H1 (cell line): Measurements from ENCODE around the gene CCDC38. TPM values are rescaled to one million over a fixed set of nuclear protein-coding genes. Genes with fewer than 3 reads are reported as not detected.

Experiments used
- CTCF ChIA-PET: fragments of 300-600 bp; sonication (Branson Sonifier 250); formaldehyde crosslinking; loops from one replicate; lab custom pipeline; 2021; ENCODE audit not compliant: partially characterized antibody; lab: Charles Lee
- POLR2A ChIA-PET: fragments of 300-600 bp; sonication (Branson Sonifier 250); formaldehyde crosslinking; loops from one replicate; lab custom pipeline; 2021; ENCODE audit warnings: inconsistent platforms; ENCODE audit not compliant: partially characterized antibody; lab: Charles Lee
- DNase-seq, 2 experiments: peaks; one replicate each; pipeline versions ENCODE4 v3.0.0 to v3.0.0-alpha.2; 2010 to 2022; ENCODE audit warnings: low spot score in 2 of 2, low read depth in 1 of 2, mixed read lengths in 1 of 2
- FAIRE-seq: peaks from 2 replicates; lab custom pipeline; 2011; peaks lifted over from hg19 to GRCh38; lab: Jason Lieb, UNC
- H2AFZ ChIP-seq: 2 replicates; pipeline ENCODE4 v1.8.1; 2012; ENCODE audit warnings: low read length, inconsistent platforms
- H2AK5ac ChIP-seq: 2 replicates; pipeline ENCODE4 v1.6.1; 2013; ENCODE audit warnings: low read depth, low read length
- H2BK120ac ChIP-seq: replicated peaks from 2 replicates; pipeline ENCODE3; 2013; ENCODE audit warnings: low read depth, low read length, inconsistent platforms
- H2BK12ac ChIP-seq: 2 replicates; pipeline ENCODE4 v1.6.1; 2013; ENCODE audit warnings: low read depth, low read length
- H2BK15ac ChIP-seq: 2 replicates; pipeline ENCODE4 v1.6.1; 2013; ENCODE audit warnings: low read length
- H2BK20ac ChIP-seq: 2 replicates; pipeline ENCODE4 v1.6.1; 2013; ENCODE audit warnings: low read length
- H2BK5ac ChIP-seq: 2 replicates; pipeline ENCODE4 v1.6.1; 2013; ENCODE audit warnings: low read depth, low read length
- H3K14ac ChIP-seq: 2 replicates; pipeline ENCODE4 v1.6.1; 2013; ENCODE audit warnings: inconsistent platforms; ENCODE audit not compliant: insufficient read length
- H3K18ac ChIP-seq: 2 replicates; pipeline ENCODE4 v1.6.1; 2013; ENCODE audit warnings: low read length; ENCODE audit errors: extremely low read depth
- H3K23ac ChIP-seq: 2 replicates; pipeline ENCODE4 v1.6.1; 2013; ENCODE audit warnings: inconsistent platforms; ENCODE audit not compliant: insufficient read length
- H3K23me2 ChIP-seq: 2 replicates; pipeline ENCODE4 v1.6.1; 2013; ENCODE audit warnings: low read depth, low read length
- H3K27ac ChIP-seq: 2 replicates; pipeline ENCODE4 v1.6.1; 2011; ENCODE audit warnings: low read depth, low read length, inconsistent platforms
- H3K27me3 ChIP-seq, 4 experiments: replicated peaks in 1 of 4; 1 replicate in 1 of 4; 2 replicates in 3 of 4; pipeline versions ENCODE4 v1.6.1 to v1.8.1; 2011 to 2013; ENCODE audit warnings: low read length in 3 of 4, mild to moderate bottlenecking in 3 of 4, inconsistent platforms in 2 of 4, mixed read lengths in 2 of 4, moderate library complexity in 1 of 4; ENCODE audit not compliant: control insufficient read depth in 3 of 4, insufficient read depth in 3 of 4; ENCODE audit errors: extremely low read depth in 1 of 4
- H3K36me3 ChIP-seq, 4 experiments: 2 replicates each; pipeline versions ENCODE4 v1.6.1 to v1.8.1; 2011 to 2013; ENCODE audit warnings: mild to moderate bottlenecking in 4 of 4, low read length in 3 of 4, moderate library complexity in 2 of 4, control low read depth in 1 of 4, inconsistent platforms in 1 of 4; ENCODE audit not compliant: insufficient read depth in 4 of 4, control insufficient read depth in 2 of 4
- H3K4ac ChIP-seq: replicated peaks from 2 replicates; pipeline ENCODE3; 2013; ENCODE audit warnings: low read length, low read depth, mixed read lengths, inconsistent platforms; ENCODE audit not compliant: insufficient read length
- H3K4me1 ChIP-seq, 4 experiments: replicated peaks in 1 of 4; 1 replicate in 1 of 4; 2 replicates in 3 of 4; pipeline versions ENCODE4 v1.6.1 to v1.8.1; 2011 to 2013; ENCODE audit warnings: low read length in 3 of 4, inconsistent platforms in 2 of 4, mixed read lengths in 1 of 4; ENCODE audit not compliant: insufficient read depth in 4 of 4, control insufficient read depth in 3 of 4
- H3K4me2 ChIP-seq, 2 experiments: 2 replicates each; pipeline versions ENCODE4 v1.6.1 to v1.8.1; 2011 to 2013; ENCODE audit warnings: low read depth in 2 of 2, low read length in 2 of 2, control low read depth in 1 of 2, inconsistent platforms in 1 of 2, mild to moderate bottlenecking in 1 of 2; ENCODE audit not compliant: insufficient read depth in 1 of 2
- H3K4me3 ChIP-seq, 4 experiments: fragments of 200-600, 300-600 bp in 1 of 4; sonication (generic), shearing (Covaris generic), sonication (Bioruptor Twin) in 1 of 4; 2 replicates each; pipeline versions ENCODE4 v1.5.1 to v1.8.1; 2011 to 2016; ENCODE audit warnings: low read length in 4 of 4, low read depth in 3 of 4, control low read depth in 2 of 4, inconsistent platforms in 2 of 4, mild to moderate bottlenecking in 2 of 4, mixed read lengths in 1 of 4, moderate library complexity in 1 of 4; ENCODE audit not compliant: insufficient read depth in 2 of 4; ENCODE audit errors: extremely low read depth in 1 of 4
- H3K56ac ChIP-seq: replicated peaks from 2 replicates; pipeline ENCODE3; 2013; ENCODE audit warnings: low read depth, mild to moderate bottlenecking, mixed read lengths, low read length, inconsistent platforms; ENCODE audit not compliant: insufficient read length
- H3K79me1 ChIP-seq: 2 replicates; pipeline ENCODE4 v1.6.1; 2013; ENCODE audit warnings: low read depth, low read length, control low read depth
- H3K79me2 ChIP-seq, 2 experiments: 2 replicates each; pipeline versions ENCODE4 v1.6.1 to v1.8.1; 2012 to 2013; ENCODE audit warnings: low read length in 2 of 2, mild to moderate bottlenecking in 2 of 2, inconsistent platforms in 1 of 2; ENCODE audit not compliant: insufficient read depth in 2 of 2, control insufficient read depth in 1 of 2
- H3K9ac ChIP-seq, 4 experiments: replicated peaks in 1 of 4; 1 replicate in 1 of 4; 2 replicates in 3 of 4; pipeline versions ENCODE4 v1.6.1 to v1.8.1; 2011 to 2013; ENCODE audit warnings: low read depth in 3 of 4, low read length in 3 of 4, control low read depth in 2 of 4, mild to moderate bottlenecking in 2 of 4, moderate library complexity in 2 of 4, inconsistent platforms in 1 of 4; ENCODE audit errors: extremely low read depth in 1 of 4
- H3K9me3 ChIP-seq, 2 experiments: 2 replicates each; pipeline versions ENCODE4 v1.6.1 to v1.8.1; 2012 to 2013; ENCODE audit warnings: mild to moderate bottlenecking in 2 of 2, moderate library complexity in 2 of 2, control low read depth in 1 of 2, inconsistent platforms in 1 of 2, low read depth in 1 of 2, low read length in 1 of 2, mixed read lengths in 1 of 2; ENCODE audit not compliant: insufficient read depth in 2 of 2
- H4K20me1 ChIP-seq, 2 experiments: replicated peaks in 1 of 2; 2 replicates each; pipeline versions ENCODE3 to v1.8.1; 2011 to 2013; ENCODE audit warnings: inconsistent platforms in 2 of 2, low read length in 2 of 2, mild to moderate bottlenecking in 1 of 2; ENCODE audit not compliant: insufficient read depth in 2 of 2, control insufficient read depth in 1 of 2
- H4K5ac ChIP-seq: 2 replicates; pipeline ENCODE4 v1.6.1; 2013; ENCODE audit warnings: low read length, low read depth, mixed read lengths, inconsistent platforms; ENCODE audit not compliant: insufficient read length
- H4K8ac ChIP-seq: 2 replicates; pipeline ENCODE4 v1.8.0; 2013; ENCODE audit warnings: mild to moderate bottlenecking, moderate library complexity, low read length, inconsistent platforms; ENCODE audit not compliant: insufficient read depth; ENCODE audit errors: extremely low read depth
- H4K91ac ChIP-seq: replicated peaks from 2 replicates; pipeline ENCODE3; 2013; ENCODE audit warnings: low read length, mixed read lengths, inconsistent platforms; ENCODE audit not compliant: insufficient read length
- BCL11A ChIP-seq, 2 experiments: IDR thresholded peaks; one replicate each; pipeline ENCODE4 v1.6.1; 2011; ENCODE audit warnings: low read depth in 2 of 2, low read length in 2 of 2, mild to moderate bottlenecking in 2 of 2
- CBX8 ChIP-seq: fragments of 300-800, 300-1000 bp; sonication (generic); IDR thresholded peaks from 2 replicates; pipeline ENCODE4 v1.7.1; 2016; ENCODE audit warnings: low read depth, low read length, borderline replicate concordance
- CHD2 ChIP-seq: IDR thresholded peaks from 2 replicates; pipeline ENCODE4 v1.6.1; 2012; ENCODE audit warnings: low read length, improper control_type of control experiment
- GTF2F1 ChIP-seq: IDR thresholded peaks from 2 replicates; pipeline ENCODE4 v1.6.1; 2012; ENCODE audit warnings: low read depth, low read length, improper control_type of control experiment, borderline replicate concordance
- POU5F1 ChIP-seq: IDR thresholded peaks from 2 replicates; pipeline ENCODE4 v1.6.1; 2011; ENCODE audit warnings: low read depth, mild to moderate bottlenecking, low read length, moderate library complexity
- RAD21 ChIP-seq, 2 experiments: IDR thresholded peaks in 1 of 2; conservative IDR thresholded peaks in 1 of 2; 2 replicates each; pipeline ENCODE4 v1.6.1; 2011; ENCODE audit warnings: low read depth in 2 of 2, low read length in 2 of 2, improper control_type of control experiment in 1 of 2, inconsistent platforms in 1 of 2, mild to moderate bottlenecking in 1 of 2, moderate library complexity in 1 of 2
- SIN3A ChIP-seq, 2 experiments: IDR thresholded peaks in 1 of 2; conservative IDR thresholded peaks in 1 of 2; 2 replicates each; pipeline ENCODE4 v1.6.1; 2011 to 2012; ENCODE audit warnings: low read length in 2 of 2, improper control_type of control experiment in 1 of 2, low read depth in 1 of 2, mild to moderate bottlenecking in 1 of 2
- WGBS, 2 experiments: shearing (Covaris generic) in 1 of 2; methylation state at CpG; one replicate each; pipeline versions ENCODE4 v1.1.6 to v1.1.7; 2013 to 2015; ENCODE audit warnings: low lambda C conversion rate in 2 of 2, mixed read lengths in 2 of 2, inconsistent platforms in 1 of 2, low coverage in 1 of 2, missing lambda C conversion rate in 1 of 2; ENCODE audit not compliant: insufficient replicate concordance in 2 of 2, insufficient coverage in 1 of 2, insufficient read length in 1 of 2; ENCODE audit errors: extremely low coverage in 1 of 2, missing lambda C conversion rate in 1 of 2; 5-methylcytosine and 5-hydroxymethylcytosine counted together
- polyA plus RNA-seq, 7 experiments: library from polyadenylated mRNA; depleted of rRNA in 3 of 7; stranded (reverse) in 5 of 7; unstranded in 2 of 7; fragments of >200 nt in 5 of 7; fragments of 200-250 nt in 2 of 7; gene quantifications; 1 replicate in 5 of 7; 2 replicates in 1 of 7; 4 replicates in 1 of 7; pipeline versions ENCODE4 v1.2.1 to v1.2.3, GENCODE V29; 2011 to 2013; ENCODE audit warnings: missing spikeins in 2 of 7, mixed read lengths in 2 of 7
- total RNA-seq: library from RNA; stranded (reverse); fragmentation: NEBNext Ultra II Directional; extraction: Animal tissue kit (Norgen Biotek cat#: 25700); gene quantifications from 2 replicates; pipeline ENCODE4 v1.2.1, GENCODE V29; 2021

CCDC38 gene
- total and polyA plus RNA-seq, 2 of the 8 experiments (the other 6 are each of a cell fraction or from before 2014, with no cell fraction given): not detected

DNA sequence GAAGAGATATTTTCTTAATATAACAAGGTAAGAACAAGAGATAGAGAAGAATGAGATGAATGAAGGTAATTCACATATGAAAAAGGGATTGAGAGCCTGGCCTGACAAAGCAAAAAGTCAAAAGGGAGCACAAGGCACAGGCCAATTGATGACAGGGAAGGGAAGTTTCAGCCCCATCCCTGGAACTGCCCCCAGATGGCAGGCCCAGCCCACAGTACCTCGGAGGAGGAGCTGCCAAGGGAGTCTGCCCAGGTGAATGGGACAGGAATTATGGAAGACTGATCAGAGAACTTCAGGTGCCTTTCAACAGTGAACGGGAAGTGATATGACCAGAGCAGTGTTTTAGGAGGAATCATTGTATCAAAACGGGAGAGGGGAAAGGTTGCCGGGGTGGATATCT is 68.0 kb downstream of the CCDC38 start:
- Histone ChIP-seq H3K4me1 (peaks cover 0 to 11% (median 2%) of the 10 kb centered on the region in 4 experiments; a peak in 3 of 7 replicates), H3K18ac (no peak overlapping the region), H2BK20ac (no peak overlapping the region), H2AK5ac (no peak overlapping the region), H3K9ac (no peak overlapping the region), H3K79me2 (no peaks in the 10 kb centered on the region), H3K23me2 (no peaks in the 10 kb centered on the region; the same call in 1 of the 2 replicates), H2BK120ac (no peak overlapping the region), H3K79me1 (no peaks in the 10 kb centered on the region), H2BK12ac (no peak overlapping the region), H4K8ac (no peak overlapping the region), H4K20me1 (no peaks in the 10 kb centered on the region), H4K5ac (no peak overlapping the region), H3K56ac (no peak overlapping the region), H3K9me3 (peaks cover 5 to 13% of the 10 kb centered on the region in 2 experiments; a peak in 3 of 4 replicates), H3K27ac (no peak overlapping the region), H3K4ac (no peak overlapping the region), H4K91ac (no peak overlapping the region), H3K27me3 (no peaks in the 10 kb centered on the region), H2AFZ (no peak overlapping the region), H3K14ac (no peak overlapping the region), H3K4me3 (no peak overlapping the region), H3K4me2 (no peak overlapping the region), H2BK5ac (no peak overlapping the region), H3K36me3 (peaks cover 0 to 4% (median 0%) of the 10 kb centered on the region in 4 experiments; a peak in 2 of 8 replicates), H2BK15ac (no peak overlapping the region), H3K23ac (no peak overlapping the region)
- ChIA-PET CTCF (interaction anchor here (1.4 to 1.6 kb wide), 2 partner anchors 85 to 124 kb away, joined by 4 to 5 read pairs; no protein-coding TSS in a partner anchor), POLR2A (interaction anchor here (1.4 kb wide), 2 partner anchors 9 to 17 kb away, joined by 4 to 5 read pairs; no protein-coding TSS in a partner anchor)
- 87% methylated on average over 4 of the region's 4 CpGs; no CpG with 5 or more reads in 1 of the 2 experiments for WGBS, 2 experiments
- FAIRE-seq: peak; percentile 60
- peak in 1 of 2 experiments; percentile 56 for DNase-seq
- TF ChIP-seq GTF2F1 (no peak), CHD2 (no peak), RAD21 (IDR thresholded peaks at IDR 0.05 in 1 of 2, conservative IDR thresholded peaks at IDR 0.05 in 1 of 2; ENCODE audit: low read depth in 2 of 2, low read length in 2 of 2) (peak; percentile 53 to 60), SIN3A (conservative IDR thresholded peaks at IDR 0.05 in 1 of 2, IDR thresholded peaks at IDR 0.05 in 1 of 2; ENCODE audit: low read depth in 1 of 2, low read length in 2 of 2) (no peak), CBX8 (no peak), BCL11A (IDR thresholded peaks at IDR 0.05; ENCODE audit: low read depth in 2 of 2, low read length in 2 of 2) (no peak), POU5F1 (no peak)
